Urothelium cell line (cell line): ENCODE data around the gene WASF3.
A peak's percentile ranks its signal among the peaks of the same experiment; 100 is the strongest.

Experiments
- DNase-seq: peaks from one replicate; pipeline ENCODE4 v3.0.0; 2011; ENCODE audit warnings: low spot score, mixed read lengths
- FAIRE-seq: peaks from 2 replicates; lab custom pipeline; 2011; peaks lifted over from hg19 to GRCh38; lab: Jason Lieb, UNC

The WASF3 gene

DNA sequence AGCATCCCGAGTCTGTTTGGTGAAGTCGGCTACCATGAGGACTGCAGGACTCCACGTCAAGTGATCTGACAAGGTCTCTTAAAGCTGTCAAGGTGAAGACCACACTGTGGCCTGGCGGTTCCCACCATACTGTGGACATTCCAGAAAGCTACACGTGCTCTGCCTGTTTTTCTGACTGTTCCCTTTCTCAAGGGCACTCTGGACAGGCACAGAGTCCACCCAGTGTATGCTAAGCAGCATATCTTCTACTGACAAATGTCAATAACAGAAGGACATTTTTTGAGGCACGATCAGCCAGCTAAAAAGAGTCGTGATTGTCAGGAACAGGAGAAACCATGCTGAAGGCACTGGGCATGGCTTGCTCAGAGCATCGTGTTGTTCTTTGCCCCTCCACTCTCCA is 12.8 kb upstream of the WASF3 start:
- no peak for FAIRE-seq
- no peak for DNase-seq

DNA sequence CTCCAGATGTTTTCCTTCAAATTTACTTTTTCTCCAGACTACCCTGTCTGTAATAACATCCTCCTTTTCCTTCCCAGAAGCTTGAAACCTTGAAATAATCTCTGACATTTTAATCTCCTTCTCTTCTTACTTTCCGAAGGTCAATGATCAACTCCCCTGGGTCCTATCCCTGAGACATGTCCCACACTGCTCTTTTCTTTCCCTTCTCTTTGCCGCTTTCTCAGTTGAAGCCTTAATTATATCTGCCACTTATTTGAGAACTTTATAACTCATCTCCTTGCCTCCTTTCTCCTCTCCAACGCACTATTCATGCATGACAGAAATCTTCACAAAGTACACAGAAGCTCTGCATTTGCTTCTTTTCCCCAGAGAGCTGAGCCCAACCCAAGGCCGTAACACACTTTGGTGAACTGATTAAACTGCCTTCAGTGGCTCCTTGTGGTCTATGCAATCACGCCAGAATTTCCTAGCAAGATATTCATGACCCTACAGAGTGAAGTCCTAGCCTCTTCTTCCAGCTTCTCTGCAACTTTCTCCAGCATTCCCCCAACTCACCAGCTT is 9.2 kb upstream of the WASF3 start:
- FAIRE-seq (no peak), DNase-seq (no peak)

DNA sequence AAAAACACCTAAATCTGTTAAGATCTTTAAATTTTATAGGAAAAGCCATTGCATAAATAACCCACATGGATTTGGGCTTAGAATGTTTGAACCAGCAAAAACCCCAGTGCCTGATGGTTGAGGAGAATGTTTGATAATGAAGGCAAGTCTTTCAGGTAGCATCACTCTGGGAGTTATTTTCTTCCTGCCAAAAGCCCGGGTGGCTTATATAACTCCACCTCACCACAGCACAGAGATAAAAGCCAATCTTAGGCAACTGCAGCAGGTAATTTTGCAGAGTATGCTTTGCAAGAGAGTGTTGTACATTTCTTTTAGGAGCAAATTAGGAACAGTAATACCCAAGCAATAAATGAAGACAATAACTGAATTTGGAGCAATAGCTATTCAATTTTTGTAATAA is 7.8 kb upstream of the WASF3 start:
- DNase-seq (no peak), FAIRE-seq (no peak)

DNA sequence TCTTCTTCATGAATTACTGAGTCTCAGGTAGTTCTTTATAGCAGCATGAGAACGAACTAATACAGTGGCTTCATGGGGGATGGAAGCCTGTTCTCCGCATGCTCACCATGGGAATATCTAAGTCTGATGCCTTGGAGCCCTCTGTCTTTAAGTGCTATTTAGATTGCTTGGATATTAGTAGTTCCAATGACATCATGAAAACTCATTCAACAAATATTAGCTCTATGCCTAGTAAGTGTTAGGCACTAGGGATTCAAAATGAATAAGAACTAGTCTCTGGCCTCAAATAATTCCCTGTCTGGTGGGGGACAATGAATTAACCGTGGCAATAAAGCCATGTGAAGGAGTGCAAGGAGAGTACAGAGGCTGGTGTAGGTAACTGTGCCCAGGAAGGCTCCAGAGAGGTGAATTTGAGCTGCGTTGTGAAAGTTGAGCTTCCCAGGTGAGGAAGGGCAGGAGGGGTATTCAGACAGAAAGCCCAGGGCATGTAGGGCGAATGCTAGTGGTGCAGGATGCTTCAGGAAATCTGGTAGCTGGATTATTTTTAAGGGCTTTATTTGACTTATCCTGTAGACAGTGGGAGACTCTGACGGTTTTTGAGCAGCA is 6.1 kb upstream of the WASF3 start:
- DNase-seq (no peak), FAIRE-seq (no peak)

DNA sequence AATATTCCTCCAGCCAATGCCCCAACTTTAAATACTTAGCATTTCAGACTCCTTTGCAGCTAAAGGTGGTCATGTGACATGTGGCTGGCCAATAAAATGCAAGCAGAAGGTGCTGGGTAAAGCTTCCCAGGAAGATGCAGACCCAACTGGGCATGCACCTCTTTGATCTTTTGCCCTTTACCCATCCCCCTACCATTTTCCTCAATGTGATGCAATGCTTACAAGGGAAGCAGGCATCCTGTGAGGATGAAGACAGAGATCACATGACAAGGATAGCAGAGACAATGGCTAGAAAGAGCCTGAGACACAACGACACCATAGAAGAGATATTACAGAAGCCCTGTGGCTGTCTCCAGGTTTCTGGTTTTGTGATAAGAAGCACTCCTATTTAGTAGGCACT is 2.1 kb upstream of the WASF3 start:
- FAIRE-seq, result no peak
- DNase-seq, result no peak

DNA sequence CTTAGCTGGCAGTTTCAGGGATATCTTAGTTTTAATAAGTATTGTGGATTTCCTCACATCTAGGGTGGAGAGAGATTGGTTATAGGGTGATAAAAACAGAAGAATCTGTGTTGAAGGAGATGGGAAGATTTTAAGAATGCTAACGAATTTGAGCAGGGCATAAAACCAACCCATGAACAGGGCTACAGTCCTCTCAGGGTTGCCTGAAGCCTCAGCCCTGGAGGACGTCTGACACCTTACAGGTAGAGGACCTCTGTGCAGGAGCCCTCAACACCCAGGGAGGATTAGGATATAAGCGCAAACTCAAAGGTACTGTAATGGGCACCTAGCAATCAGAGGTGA is 461 bp upstream of the WASF3 start:
- FAIRE-seq (no peak), DNase-seq (no peak)

DNA sequence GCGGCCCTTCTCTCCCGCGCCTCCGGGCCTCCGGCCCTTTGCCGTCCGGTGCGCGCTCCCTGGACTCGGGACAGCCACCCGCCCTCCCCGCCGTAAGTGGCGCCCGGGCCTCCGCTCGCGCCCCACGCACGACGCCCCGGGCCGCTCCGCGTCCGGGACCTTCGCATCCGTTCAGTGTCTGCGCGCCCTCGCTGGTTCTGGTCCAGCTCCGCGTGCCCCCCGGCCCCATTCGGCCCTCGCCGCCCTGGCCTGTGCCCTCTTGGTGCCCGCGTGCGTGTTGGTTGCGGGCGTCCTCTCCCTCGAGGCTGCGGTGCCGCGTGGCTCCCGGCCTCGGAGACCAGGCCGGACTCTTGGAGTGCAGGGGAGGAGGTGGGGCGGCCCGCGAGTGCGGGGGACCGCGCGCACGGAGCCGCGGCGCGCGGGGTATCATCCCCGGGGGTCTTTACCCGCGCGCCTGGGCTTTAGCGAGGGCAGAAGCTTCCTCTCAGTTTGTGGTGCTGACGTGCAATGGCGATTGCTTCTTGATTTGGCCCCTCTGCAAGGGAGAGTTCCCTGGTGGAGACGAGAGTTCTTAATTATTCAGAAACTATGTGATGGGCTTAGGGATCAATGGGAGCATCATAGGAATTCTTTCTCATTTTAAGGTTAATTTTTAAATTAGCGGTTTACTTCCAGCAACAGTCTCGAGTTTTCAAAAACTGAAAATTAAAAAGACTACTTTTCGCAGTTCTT is 757 bp downstream of the WASF3 start:
- no peak for FAIRE-seq
- peak; percentile 9 for DNase-seq

DNA sequence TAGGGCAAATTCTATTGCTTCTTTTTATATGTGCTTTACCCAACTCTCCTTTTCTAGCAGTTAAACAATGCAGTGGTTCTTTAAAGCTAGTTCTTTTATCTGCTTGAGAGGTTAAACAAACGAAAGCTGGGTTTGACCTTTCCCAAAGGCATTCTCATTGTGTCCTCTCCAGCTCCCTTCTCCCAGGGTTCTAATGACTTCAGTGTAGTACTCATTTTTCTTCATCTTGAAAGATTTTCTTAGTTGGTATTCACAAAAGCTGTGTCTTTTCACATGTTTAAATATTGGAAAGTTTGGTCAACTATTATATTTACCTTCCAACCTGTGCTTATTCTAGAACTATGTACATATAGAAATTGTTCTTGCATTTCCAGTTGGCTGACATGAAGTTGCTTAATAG is 1.5 kb downstream of the WASF3 start:
- no peak for FAIRE-seq
- no peak for DNase-seq

DNA sequence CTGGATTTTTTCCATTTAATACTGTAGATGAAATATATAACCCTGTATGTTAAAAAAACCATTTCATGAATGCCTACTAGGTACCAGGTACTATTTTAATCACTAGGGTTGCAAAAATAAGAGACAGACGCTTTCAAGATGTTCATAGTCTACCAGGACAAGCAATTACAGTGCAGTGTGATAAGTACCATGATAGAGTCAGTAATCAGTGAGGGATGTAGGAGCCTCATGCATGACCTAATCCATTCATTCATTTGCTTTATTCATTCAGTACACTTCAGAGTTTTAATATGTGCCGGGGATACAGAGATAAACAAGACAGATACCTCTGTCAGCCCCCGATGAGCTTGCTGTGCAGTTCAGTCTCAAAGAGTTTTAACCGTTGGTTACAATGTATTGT is 3.0 kb downstream of the WASF3 start:
- DNase-seq (no peak), FAIRE-seq (no peak)

DNA sequence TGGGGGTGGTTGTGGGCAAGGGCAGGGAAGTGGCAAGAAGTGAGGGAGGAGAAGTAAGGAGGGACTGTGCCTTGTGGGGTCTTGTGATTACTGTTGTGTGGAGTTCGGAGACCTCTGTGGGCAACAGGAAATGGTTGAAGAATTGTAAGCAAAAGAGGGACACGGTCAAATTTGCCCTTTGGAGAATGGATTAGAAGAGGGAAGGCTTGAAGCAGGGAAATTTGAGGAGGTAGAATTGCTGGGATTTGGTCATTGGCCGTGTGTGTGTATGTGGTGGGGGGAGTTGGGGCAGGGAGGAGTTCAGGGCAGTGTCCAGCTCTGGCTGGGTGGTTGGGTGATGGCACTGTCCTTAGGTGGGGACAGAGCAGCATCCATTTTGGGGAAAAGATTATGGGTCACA is 3.6 kb downstream of the WASF3 start:
- DNase-seq, result no peak
- no peak for FAIRE-seq

DNA sequence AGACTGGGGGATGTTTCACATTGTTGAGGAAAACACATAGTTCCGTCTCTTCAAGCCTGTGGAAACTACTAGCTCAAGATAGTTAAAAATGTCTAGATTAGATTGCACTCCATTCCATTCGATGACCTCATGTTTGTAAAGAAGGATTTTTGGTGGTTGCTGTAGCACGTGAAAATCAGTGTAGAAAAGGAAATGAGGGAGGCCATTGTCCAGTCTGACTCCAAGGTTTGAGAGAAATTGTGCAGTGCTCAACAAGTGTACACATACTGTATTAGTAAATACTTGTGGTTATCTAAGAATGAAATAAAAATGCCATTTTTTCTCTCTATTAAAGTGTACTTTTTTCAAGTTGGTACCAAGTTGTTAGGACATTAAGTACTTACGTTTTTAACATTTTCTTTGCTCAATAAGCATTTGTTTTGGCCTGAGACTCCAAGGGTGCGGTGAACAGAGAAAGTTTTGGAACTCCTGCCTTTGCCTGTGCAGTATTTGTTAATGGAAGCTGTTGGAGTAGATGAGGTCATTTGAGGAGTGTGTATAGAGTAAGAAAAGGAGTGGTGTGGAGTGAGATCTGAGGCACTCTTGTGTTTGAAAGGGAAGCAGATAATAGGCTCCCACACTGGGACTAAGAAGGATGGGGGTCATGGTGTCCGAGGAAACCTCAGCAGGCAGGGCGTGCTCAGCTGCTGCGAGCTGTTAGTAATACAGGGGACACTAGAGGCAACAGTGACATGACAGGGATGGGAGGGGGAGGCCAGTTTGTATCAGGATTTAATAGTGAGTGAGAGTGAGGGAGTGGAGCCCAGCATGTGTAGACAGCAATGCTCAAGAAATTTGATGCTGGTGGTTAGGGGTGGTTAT is 4.4 kb downstream of the WASF3 start:
- no peak for DNase-seq
- FAIRE-seq, result no peak

DNA sequence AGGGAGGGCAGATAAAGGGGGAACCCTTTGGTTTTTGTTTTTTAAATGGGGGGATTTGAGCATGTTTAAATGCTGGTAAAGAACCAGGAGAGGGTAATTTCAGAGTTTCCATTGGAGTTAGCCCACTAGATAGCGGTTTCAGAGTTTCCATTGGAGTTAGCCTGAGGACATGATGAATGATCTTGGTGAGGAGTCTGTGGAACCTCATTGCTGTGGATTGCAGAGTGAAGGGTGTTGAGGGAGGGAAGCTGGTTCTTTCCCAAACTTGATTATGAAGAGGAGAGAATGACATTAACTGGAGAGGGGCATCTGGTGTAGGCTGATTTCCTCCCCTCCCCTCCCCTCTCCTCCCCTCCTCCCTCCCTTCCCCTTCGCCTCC is 5.0 kb downstream of the WASF3 start:
- DNase-seq (no peak), FAIRE-seq (no peak)

DNA sequence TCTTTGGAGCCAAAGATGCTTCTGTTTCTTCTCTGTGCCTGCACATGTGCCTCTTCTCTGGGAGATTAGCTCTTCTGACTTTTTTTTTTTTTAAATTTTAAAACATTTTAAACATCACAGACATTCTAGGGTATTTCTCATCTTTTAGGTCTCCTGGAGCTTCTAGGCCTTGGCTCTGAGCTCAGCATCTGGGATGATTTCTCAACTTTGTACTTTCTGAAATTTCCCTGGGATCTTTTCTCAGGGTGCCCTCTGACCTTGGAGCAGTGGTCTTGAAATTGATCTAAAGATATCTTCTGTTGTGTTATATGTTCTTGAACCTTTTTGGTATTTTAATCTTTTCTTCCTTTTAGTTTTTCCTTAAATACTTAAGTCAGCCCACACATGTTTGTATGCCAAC is 6.2 kb downstream of the WASF3 start:
- FAIRE-seq (no peak), DNase-seq (no peak)

DNA sequence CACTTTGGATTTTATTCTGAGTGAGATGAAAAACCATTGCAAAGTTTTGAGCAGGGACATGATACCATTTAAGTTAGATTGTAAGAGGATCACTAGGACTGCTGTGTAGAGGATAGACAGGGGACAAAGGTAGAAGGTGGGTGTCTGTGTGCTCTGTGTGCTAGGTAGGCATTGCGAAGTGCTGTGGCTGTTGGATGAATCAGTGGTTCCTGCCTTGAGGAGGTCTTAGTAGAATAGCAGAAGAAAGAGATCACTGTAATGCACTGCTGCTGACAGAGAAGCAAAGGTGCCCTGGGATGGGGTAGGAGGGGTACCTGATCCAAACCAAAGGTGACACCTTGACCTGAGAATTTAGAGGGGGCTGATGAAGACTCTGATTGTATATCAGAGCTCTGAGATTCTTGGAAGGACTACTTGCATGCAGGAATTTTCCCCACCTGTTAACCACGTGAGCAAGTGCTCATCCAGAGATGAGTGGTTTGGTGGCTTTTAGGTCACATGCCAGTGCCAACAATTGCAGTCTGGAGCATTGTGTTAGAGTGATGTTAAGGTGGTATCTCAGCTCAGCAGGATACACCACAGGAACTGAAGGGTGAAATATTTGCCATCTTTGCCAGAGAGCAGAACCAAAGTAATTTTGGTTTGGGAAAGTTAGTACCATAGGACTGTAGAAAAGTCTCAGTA is 10.8 kb downstream of the WASF3 start:
- DNase-seq (no peak), FAIRE-seq (no peak)

DNA sequence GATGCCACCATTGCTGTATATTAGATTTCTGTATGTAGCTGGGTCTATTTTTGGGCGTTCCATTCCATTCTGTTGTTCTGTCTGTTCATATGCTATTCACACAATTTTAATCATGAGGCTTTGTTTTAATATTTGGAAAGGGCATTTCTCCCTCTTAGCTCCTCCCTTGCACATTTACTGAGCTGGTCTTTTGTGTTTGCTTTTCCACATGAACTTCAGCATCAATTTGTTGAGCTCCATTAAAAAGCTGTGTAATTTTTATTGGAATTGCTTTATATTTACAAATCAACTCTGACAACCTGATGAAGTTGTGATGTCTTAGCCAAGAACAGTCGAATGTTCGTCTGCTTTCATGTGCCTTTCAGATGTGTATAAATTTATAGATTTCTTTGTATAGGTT is 14.0 kb downstream of the WASF3 start:
- DNase-seq (no peak), FAIRE-seq (no peak)

DNA sequence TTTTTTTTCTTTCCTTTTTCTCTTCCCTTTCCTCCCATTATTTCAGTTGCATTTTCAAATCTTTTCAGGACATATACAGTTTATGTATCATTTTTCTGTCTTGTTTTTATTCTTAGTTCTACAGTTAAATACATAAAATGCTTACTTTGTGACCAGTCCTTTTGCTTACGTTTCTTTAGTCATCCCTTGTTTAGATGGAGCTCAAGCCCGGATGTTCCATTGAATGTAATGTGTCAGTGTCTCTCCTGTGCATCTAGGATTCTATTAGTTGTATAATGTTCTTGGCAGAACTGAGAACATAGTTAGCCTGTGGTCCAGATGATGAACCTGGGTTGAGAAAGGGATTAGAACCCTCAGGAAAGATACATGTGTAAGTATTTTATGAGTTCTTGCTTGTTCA is 17.8 kb downstream of the WASF3 start:
- FAIRE-seq (no peak), DNase-seq (no peak)

DNA sequence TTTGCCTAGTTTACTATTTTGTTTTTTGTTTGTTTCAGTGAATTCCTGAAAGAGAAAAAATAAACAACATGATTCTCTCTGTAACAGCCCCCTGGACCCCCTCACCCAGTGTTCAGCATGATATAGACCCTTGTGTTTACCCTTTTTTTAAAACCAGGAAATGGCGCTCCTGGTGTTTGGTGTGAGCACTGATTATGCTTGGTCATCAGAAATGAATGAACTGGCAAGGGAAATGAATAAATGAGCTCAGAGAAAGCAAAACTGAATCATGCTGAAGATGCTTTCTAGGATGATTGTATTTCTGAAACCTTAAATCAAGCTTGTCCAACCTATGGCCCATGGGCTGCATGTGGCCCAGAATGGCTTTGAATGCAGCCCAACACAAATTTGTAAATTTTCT is 22.1 kb downstream of the WASF3 start:
- FAIRE-seq (no peak), DNase-seq (no peak)

DNA sequence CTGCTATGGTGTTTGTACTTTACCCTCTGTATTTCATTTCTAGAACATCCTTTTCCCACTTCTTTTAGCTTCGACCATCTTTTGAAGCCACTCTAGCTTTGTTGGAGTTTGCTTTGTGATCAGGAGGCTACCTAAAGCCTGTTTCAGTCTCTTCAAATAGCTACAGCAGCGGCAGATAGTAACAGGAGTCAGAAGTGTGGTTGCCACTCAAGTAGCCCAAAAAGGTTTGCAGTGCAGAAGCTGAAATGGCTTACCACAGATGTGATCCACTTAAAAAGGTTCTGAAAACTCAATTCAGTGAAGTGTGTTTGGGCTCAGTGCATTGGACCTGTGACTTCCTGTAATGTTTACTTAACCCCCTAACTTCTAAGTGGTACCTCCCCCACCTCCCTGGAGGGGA is 26.2 kb downstream of the WASF3 start:
- DNase-seq, result no peak
- FAIRE-seq, result no peak

DNA sequence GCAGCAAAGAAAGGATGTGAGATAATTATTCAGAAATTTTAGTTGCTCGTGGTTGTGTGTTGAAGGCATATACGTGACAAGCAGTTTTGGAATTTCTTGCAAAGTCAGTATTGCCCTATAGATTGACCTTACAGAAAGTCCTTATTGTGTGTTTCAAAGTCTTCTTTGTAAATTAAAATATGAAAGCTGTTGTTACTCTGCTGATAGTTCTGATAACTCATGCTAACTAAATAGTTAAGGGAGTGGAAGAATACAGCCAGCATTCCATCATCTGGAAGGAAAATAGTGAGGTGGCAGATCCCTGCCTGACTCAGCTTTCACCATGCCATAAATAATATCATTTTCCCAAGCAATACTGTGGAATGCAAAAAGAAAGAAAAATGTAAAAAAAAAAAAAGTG is 27.2 kb downstream of the WASF3 start:
- no peak for FAIRE-seq
- DNase-seq, result no peak

DNA sequence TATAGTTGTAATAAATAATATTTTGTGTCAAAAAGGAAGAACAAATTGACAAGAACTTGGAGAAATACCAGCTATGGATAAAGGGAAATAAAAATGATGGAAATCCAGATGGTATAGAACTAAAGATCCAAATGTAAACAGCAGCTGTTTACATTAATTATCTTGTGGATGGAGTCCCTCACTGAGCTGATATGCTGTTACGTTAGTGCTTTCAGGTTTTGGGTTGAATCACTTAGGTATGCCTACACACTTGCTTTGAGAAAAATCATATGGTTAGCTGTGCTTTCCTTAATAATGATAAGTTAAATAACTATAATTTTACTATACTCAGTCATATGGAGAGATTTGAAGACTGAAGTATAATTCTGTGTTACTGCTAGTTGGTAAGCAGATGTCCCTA is 27.7 kb downstream of the WASF3 start:
- no peak for DNase-seq
- FAIRE-seq, result no peak

DNA sequence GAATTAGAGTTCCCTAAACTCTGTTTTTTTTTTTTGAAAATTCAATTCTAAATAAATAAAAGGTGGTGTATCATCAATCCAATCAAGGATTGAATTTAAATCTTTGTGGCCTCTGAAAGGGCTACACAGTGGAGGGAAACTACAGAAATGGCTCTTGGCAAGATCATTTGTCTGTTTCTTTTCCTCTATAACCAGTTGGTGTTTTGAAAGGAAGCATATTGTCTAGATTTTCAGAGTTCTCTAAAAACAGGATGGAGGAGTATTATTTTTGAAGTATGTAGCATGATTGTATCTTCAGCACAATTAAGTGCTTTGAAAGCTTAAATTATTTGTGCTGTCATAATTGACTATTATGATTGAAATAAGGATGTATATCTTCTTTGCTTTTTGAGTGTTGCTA is 29.8 kb downstream of the WASF3 start:
- FAIRE-seq (no peak), DNase-seq (no peak)
